GM19467 (cell line): ENCODE data around the gene SHISA7.

Experiments
- ATAC-seq: cut with Tn5 transposase; IDR thresholded peaks from one replicate; pipeline ENCODE4 v1.9.1; 2021; ENCODE audit warnings: mild to moderate bottlenecking, moderate library complexity; ENCODE audit not compliant: unreplicated experiment

The SHISA7 gene

GRCh38 chr19:55443045-55443823 lies at the start of gene SHISA7:
TSS of gene SHISA7 (minus strand) at chr19:55443300. CDS start at chr19:55442863, 437 bp downstream.
- no peak for ATAC-seq

DNA sequence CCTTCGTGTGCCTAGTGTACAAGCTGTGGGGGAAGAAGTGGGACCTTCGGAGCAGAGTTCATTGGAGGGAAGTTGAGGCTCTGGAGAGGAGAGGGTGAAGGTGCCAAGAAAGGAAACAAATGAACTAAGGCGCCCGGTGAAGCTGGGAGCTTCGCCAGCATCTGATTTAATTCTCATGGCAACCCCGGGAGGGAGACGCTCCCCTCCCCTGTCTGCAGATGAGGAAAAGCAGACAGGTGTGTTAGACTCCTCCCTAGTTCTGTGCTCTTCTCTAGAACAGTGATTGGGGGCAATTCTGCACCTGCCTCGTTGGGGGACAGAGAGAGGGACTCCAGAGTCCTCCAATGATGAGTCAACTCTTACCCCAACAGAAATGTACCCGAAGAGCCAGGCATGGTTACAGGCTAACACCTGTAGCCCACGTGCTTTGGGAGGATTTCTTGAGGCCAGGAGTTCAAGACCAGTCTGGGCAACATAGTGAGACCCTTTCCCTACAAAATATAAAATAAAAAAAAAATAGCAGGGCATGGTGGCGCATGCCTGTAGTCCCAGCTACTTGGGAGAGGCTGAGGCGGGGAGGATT lies 49.4 kb upstream of the SHISA7 start:
- ATAC-seq: no peak

- no peak for ATAC-seq
Observed at GRCh38 chr19:55491546-55492360, 48.7 kb upstream of the SHISA7 start.

- no peak for ATAC-seq
Observed at GRCh38 chr19:55490478-55491432, 47.7 kb upstream of the SHISA7 start.

DNA sequence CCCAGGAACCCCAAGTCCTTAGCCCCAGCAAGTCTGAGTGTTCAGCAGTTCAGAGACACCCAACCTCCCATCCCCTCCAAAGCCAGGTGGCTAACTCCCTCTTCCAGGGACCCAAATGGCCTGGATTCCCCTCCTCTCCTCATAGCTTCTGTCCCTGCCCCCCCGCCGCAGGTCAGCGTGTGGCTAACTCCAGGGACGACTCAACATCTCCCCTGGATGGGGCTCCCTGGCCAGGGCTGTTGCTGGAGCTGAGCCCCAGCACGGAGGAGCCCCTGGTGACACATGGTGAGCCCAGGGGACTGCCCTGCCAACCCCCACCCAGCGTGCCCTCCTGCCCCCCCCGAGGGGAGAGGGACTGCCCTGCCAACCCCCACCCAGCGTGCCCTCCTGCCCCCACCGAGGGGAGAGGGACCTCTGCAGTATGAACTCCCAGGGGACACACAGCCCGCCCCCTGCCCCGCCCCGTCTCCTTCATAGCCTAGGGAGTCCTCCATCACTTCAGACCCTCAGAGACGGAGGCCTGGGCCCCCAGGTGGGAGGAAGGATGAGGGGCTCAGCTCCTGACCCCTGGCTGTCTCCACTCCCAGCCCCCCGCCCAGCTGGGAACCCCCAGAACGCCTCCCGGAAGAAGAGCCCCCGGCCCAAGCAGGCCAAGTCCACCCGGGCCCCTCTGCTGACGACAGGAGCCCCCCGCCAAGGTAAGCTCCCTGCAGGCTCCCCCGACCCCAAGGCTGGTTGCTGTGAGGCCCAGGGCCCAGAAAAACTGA lies 46.8 kb upstream of the SHISA7 start:
- ATAC-seq: no peak

GRCh38 chr19:55488986-55489710 lies 46.0 kb upstream of the SHISA7 start:
- ATAC-seq: no peak

DNA sequence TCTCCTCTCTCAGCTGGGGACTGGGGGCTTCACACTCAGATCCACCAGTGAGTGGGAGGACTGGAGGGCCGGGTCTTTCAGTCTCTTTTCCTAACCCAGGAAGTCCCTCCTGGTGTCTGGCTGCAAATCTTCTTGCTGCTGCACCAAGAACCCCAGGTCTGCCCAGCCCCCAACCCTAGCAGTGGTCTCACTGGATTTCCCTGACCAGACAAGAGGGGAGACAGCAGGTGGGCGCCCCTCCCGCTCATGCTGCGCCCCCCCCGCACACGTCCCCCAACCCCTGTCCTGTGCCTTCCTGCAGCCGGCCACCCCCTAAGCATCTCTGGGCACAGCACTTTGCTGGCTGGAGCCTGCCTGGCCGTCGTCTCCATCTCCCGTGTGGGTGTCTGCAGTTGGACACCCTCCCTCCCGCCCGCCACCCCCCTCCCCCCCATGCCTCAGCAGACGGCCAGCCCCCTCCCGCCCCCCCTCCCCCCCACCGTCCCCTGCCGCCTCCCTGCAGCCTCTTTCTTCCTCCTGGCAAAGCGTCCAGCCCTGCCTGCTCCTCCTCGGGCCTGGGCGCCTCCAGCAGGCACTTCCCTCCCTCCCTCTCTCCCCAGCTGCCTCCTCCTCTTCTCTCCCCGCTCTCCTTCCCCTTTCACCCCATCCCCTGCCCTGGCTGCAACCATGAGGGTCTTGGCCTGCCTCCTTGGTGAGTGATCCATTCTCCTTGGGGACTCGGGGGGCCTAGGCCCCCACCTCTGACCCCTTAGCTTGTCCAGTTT lies 45.0 kb upstream of the SHISA7 start, which contains the start of gene SSC5D:
Gene SSC5D (plus strand): TSS at position 513 of the 764 bp plus-strand sequence. CDS start 154 bp downstream, at position 667.
- no peak for ATAC-seq

GRCh38 chr19:55486971-55487923 lies 44.1 kb upstream of the SHISA7 start:
- no peak for ATAC-seq

DNA sequence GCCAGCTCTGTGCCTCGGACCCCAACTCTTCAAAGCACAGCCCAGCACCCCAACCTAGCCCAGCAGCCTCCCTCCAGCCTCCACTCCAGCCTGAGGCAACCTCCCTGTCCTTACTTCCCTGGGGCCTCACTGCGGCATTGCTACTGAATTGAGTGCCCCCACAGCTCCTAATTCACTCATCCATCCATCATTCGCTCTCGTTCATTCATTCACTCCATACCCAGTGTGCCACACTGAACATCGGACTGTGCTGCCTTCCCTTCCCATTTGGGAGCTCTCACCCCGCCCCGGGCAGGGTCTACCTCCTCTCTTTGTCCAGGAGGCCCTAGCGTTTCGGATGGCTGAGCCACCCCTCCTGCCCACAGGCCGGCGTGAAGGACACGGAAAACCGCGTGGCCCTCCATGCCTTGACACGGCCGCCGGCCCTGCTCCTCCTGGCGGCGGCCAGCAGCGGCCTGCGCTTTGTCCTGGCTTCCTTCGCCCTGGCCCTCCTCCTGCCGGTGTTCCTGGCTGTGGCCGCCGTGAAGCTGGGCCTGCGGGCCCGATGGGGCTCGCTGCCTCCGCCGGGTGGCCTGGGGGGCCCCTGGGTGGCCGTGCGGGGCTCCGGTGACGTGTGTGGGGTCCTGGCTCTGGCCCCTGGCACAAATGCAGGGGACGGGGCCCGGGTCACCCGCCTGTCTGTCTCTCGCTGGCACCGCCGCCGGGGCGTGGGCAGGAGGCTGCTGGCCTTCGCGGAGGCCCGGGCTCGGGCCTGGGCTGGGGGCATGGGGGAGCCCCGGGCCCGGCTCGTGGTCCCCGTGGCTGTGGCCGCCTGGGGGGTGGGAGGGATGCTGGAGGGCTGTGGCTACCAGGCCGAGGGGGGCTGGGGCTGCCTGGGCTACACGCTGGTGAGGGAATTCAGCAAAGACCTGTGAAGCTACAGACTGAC lies 43.2 kb upstream of the SHISA7 start:
- ATAC-seq: no peak

GRCh38 chr19:55485439-55486011 lies 42.4 kb upstream of the SHISA7 start:
- ATAC-seq: no peak

GRCh38 chr19:55484593-55485438 lies 41.7 kb upstream of the SHISA7 start, which contains the start of gene NAT14:
TSS of gene NAT14 (plus strand) at chr19:55485188. CDS start at chr19:55485709, 521 bp downstream.
- no peak for ATAC-seq

GRCh38 chr19:55483706-55484592 lies 40.8 kb upstream of the SHISA7 start:
- no peak for ATAC-seq

- no peak for ATAC-seq
Observed at GRCh38 chr19:55482967-55483705, 40.0 kb upstream of the SHISA7 start.
